ENCODE data around the gene HSPA12A.
A peak's percentile ranks its signal among the peaks of the same experiment; 100 is the strongest.

HSPA12A gene

DNA sequence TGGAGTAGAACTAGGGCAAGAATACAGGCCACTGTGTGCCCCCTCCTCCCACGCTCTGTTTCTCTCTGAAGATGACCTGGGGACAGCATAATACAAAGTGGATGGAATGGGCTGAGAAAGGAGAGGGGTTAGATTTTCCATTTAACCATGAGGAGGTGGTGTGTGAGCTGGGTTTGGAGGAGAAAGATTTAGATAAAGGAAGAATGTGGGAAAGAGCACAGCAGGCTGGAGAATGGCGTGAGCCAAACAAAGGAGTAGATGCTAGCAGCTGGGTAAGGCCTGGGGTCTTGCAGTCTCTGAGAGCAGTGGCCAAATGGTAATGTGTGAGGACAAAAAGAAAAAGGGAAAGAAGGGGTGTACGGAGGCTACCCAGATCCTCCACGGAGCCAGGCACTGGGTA is 113.0 kb downstream of the HSPA12A start:
- in situ Hi-C loops (cut with HindIII; ENCODE audit: low pct_ligation_motif_present, low sequenced_read_pairs), result no loop called here
- DNase-seq, result no peak
- no peak overlapping the region for H3K4me3 ChIP-seq (ENCODE audit: low read depth, low read length)
- no peaks in the 10 kb centered on the region for H3K27me3 ChIP-seq (replicated peaks)
- TF ChIP-seq, protein P1, sequence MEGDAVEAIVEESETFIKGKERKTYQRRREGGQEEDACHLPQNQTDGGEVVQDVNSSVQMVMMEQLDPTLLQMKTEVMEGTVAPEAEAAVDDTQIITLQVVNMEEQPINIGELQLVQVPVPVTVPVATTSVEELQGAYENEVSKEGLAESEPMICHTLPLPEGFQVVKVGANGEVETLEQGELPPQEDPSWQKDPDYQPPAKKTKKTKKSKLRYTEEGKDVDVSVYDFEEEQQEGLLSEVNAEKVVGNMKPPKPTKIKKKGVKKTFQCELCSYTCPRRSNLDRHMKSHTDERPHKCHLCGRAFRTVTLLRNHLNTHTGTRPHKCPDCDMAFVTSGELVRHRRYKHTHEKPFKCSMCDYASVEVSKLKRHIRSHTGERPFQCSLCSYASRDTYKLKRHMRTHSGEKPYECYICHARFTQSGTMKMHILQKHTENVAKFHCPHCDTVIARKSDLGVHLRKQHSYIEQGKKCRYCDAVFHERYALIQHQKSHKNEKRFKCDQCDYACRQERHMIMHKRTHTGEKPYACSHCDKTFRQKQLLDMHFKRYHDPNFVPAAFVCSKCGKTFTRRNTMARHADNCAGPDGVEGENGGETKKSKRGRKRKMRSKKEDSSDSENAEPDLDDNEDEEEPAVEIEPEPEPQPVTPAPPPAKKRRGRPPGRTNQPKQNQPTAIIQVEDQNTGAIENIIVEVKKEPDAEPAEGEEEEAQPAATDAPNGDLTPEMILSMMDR (IDR thresholded peaks at IDR 0.05; ENCODE audit: low read depth, low read length, missing control alignments), result no peak
- H3K36me3 ChIP-seq (replicated peaks), result no peaks in the 10 kb centered on the region
- H3K27ac ChIP-seq, result no peak overlapping the region

DNA sequence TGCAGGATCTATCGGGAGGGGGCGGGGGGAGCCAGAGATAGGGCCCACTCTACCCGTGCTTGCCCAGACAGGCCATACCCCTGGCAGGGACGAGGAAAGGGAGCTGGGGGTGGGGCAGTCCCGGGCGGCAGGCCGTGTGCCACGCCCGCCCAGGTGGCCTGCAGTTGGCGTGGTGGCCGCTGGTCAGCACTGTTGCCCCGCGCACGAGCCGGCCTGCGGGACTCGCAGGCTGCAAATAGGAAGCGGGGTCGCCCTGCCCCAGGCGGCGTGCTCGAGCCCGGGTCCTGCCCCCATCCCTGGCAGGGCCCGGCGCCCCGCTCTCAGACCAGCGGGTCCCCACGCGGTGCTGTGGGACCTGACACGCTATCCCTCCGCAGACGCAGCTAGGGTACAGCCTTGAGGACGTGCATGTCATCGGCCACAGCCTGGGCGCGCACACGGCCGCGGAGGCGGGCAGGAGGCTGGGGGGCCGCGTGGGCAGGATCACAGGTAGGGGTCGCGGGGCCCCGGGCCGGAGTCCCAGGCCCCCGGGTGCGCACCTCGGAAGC is 114.9 kb downstream of the HSPA12A start:
- H3K27ac ChIP-seq, result no peak overlapping the region
- no peak overlapping the region for H3K4me3 ChIP-seq (ENCODE audit: low read depth, low read length)
- no peak for DNase-seq
- in situ Hi-C loops (cut with HindIII; ENCODE audit: low pct_ligation_motif_present, low sequenced_read_pairs), result no loop called here
- TF ChIP-seq, protein P1 (IDR thresholded peaks at IDR 0.05; ENCODE audit: low read depth, low read length, missing control alignments), result peak; percentile 17
- H3K36me3 ChIP-seq (replicated peaks), result no peaks in the 10 kb centered on the region
- H3K27me3 ChIP-seq (replicated peaks), result no peaks in the 10 kb centered on the region

DNA sequence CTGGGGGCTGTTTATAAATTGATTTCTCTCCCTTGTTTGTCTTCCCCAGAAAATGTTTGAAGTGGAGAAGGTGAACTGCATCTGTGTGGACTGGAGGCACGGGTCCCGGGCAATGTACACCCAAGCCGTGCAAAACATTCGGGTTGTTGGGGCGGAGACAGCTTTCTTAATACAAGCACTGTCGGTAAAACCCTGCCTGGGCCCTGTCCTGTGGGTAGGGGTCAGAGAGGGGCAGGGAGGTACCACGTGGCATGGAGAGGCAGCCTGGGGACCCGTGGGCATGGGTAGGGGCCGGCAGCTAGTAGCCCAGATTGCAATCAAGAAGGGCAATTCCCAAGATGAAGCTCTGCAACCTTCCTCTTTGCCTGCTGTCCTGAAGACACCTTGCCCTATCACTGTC is 115.6 kb downstream of the HSPA12A start:
- Histone ChIP-seq H3K27me3 (replicated peaks) (no peaks in the 10 kb centered on the region), H3K4me3 (ENCODE audit: low read depth, low read length) (no peak overlapping the region), H3K36me3 (replicated peaks) (no peaks in the 10 kb centered on the region), H3K27ac (no peak overlapping the region)
- in situ Hi-C loops (cut with HindIII; ENCODE audit: low pct_ligation_motif_present, low sequenced_read_pairs), result no loop called here
- TF ChIP-seq, protein P1 (IDR thresholded peaks at IDR 0.05; ENCODE audit: low read depth, low read length, missing control alignments), result no peak
- no peak for DNase-seq

GRCh38 chr10:116625845-116626244 is 116.5 kb downstream of the HSPA12A start:
- in situ Hi-C loops (cut with HindIII; ENCODE audit: low pct_ligation_motif_present, low sequenced_read_pairs), result no loop called here
- H3K36me3 ChIP-seq (replicated peaks), result no peaks in the 10 kb centered on the region
- no peak overlapping the region for H3K27ac ChIP-seq
- DNase-seq, result no peak
- no peaks in the 10 kb centered on the region for H3K27me3 ChIP-seq (replicated peaks)
- TF ChIP-seq, protein P1 (IDR thresholded peaks at IDR 0.05; ENCODE audit: low read depth, low read length, missing control alignments), result no peak
- no peak overlapping the region for H3K4me3 ChIP-seq (ENCODE audit: low read depth, low read length)

DNA sequence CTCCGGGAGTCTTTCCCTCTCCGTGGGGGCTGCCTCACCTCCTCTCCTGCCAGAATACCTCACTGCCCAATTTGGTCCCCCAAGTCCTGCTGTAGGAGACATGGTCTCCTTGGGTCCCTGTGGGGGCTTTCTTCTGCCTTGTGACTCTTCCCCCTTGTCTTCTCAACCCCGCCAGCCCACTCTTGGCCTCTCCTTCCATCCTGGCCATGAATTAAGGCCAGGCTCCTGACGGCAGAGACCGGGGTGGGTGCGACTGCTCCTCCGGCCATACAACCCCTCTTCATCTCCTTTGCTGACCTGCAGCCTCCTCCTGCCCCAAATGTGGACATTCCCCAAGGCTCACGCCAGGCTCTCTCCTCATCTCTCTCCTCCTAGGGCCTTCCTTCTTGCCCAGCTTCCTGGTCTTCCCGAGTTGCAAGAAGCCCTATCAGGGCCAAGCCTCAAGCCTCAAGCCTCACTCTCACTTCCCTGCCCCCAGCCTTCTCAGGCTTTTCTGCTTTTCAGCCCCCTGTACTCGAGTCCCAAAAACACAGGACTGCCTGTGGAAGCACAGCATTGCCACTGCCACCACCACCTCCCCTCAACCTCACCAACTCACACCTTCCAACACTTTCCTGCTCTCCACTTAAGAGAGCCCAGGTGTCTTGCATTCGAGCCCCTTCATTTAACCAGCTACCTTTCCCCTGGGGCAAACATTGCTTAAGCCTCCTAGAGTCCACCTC is 120.3 kb downstream of the HSPA12A start:
- H3K4me3 ChIP-seq (ENCODE audit: low read depth, low read length), result no peak overlapping the region
- in situ Hi-C loops (cut with HindIII; ENCODE audit: low pct_ligation_motif_present, low sequenced_read_pairs), result no loop called here
- H3K27ac ChIP-seq, result no peak overlapping the region
- TF ChIP-seq, protein P1 (IDR thresholded peaks at IDR 0.05; ENCODE audit: low read depth, low read length, missing control alignments), result no peak
- no peaks in the 10 kb centered on the region for H3K27me3 ChIP-seq (replicated peaks)
- H3K36me3 ChIP-seq (replicated peaks), result no peaks in the 10 kb centered on the region
- DNase-seq, result no peak

GRCh38 chr10:116621476-116621875 is 120.9 kb downstream of the HSPA12A start:
- in situ Hi-C loops (cut with HindIII; ENCODE audit: low pct_ligation_motif_present, low sequenced_read_pairs), result no loop called here
- Histone ChIP-seq H3K36me3 (replicated peaks) (no peaks in the 10 kb centered on the region), H3K4me3 (ENCODE audit: low read depth, low read length) (no peak overlapping the region), H3K27me3 (replicated peaks) (no peaks in the 10 kb centered on the region), H3K27ac (no peak overlapping the region)
- TF ChIP-seq, protein P1 (IDR thresholded peaks at IDR 0.05; ENCODE audit: low read depth, low read length, missing control alignments), result no peak
- no peak for DNase-seq
